ENCODE results near the gene GLUL. TPM values are rescaled to one million over a fixed set of nuclear protein-coding genes. Genes with fewer than 3 reads are reported as not detected.

Gene GLUL
- total RNA-seq, 3 donors from 2014 or later: 1,940 to 10,612 (median 2,824) TPM

- no peaks in the 10 kb centered on the region for H3K36me3 ChIP-seq
- intact Hi-C loops (cut with DNase I; ENCODE audit: low total_unique reads): no loop called here
- no peak for DNase-seq (ENCODE audit: low spot score in 2 of 2)
- no peak overlapping the region for H3K27ac ChIP-seq
- H3K27me3 ChIP-seq: no peaks in the 10 kb centered on the region
- TF ChIP-seq, protein P1, sequence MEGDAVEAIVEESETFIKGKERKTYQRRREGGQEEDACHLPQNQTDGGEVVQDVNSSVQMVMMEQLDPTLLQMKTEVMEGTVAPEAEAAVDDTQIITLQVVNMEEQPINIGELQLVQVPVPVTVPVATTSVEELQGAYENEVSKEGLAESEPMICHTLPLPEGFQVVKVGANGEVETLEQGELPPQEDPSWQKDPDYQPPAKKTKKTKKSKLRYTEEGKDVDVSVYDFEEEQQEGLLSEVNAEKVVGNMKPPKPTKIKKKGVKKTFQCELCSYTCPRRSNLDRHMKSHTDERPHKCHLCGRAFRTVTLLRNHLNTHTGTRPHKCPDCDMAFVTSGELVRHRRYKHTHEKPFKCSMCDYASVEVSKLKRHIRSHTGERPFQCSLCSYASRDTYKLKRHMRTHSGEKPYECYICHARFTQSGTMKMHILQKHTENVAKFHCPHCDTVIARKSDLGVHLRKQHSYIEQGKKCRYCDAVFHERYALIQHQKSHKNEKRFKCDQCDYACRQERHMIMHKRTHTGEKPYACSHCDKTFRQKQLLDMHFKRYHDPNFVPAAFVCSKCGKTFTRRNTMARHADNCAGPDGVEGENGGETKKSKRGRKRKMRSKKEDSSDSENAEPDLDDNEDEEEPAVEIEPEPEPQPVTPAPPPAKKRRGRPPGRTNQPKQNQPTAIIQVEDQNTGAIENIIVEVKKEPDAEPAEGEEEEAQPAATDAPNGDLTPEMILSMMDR (IDR thresholded peaks at IDR 0.05): no peak
- TF ChIP-seq POLR2AphosphoS5 (IDR thresholded peaks at IDR 0.05) (no peak), POLR2A (IDR thresholded peaks at IDR 0.05) (no peak)
- no peaks in the 10 kb centered on the region for H3K9me3 ChIP-seq
- H3K4me1 ChIP-seq: no peaks in the 10 kb centered on the region
- no peak overlapping the region for H3K4me3 ChIP-seq
Observed at GRCh38 chr1:182351790-182352364, 39.7 kb downstream of the GLUL start.

- no peaks in the 10 kb centered on the region for H3K4me1 ChIP-seq
- intact Hi-C loops (cut with DNase I; ENCODE audit: low total_unique reads): no loop called here
- no peak overlapping the region for H3K27ac ChIP-seq
Observed at GRCh38 chr1:182350839-182351238, 40.8 kb downstream of the GLUL start.

GRCh38 chr1:182348961-182349747, 42.4 kb downstream of the GLUL start:
- no peak for TF ChIP-seq POLR2A (IDR thresholded peaks at IDR 0.05)
- TF ChIP-seq POLR2AphosphoS5 (IDR thresholded peaks at IDR 0.05): peak in 1 of 3 donors; percentile 11
- H3K27me3 ChIP-seq: no peaks in the 10 kb centered on the region
- no peak overlapping the region for H3K4me3 ChIP-seq
- intact Hi-C loops (cut with DNase I; ENCODE audit: low total_unique reads): no loop called here
- no peaks in the 10 kb centered on the region for H3K9me3 ChIP-seq
- no peaks in the 10 kb centered on the region for H3K4me1 ChIP-seq
- no peaks in the 10 kb centered on the region for H3K36me3 ChIP-seq
- no peak for DNase-seq (ENCODE audit: low spot score in 2 of 2)
- no peak overlapping the region for H3K27ac ChIP-seq

More at GRCh38 chr1:182350839-182351238, 40.8 kb downstream of the GLUL start:
- no peak overlapping the region for H3K4me3 ChIP-seq
- TF ChIP-seq POLR2AphosphoS5 (IDR thresholded peaks at IDR 0.05) (peak in 2 of 3 donors; percentile 29 to 55), POLR2A (IDR thresholded peaks at IDR 0.05) (no peak)
- TF ChIP-seq, protein P1 (IDR thresholded peaks at IDR 0.05): no peak
- no peaks in the 10 kb centered on the region for H3K27me3 ChIP-seq
- no peaks in the 10 kb centered on the region for H3K9me3 ChIP-seq
- no peaks in the 10 kb centered on the region for H3K36me3 ChIP-seq
- DNase-seq (ENCODE audit: low spot score in 2 of 2): no peak

- TF ChIP-seq, protein P1 (IDR thresholded peaks at IDR 0.05): no peak
- no peak overlapping the region for H3K4me3 ChIP-seq
- no peak for DNase-seq (ENCODE audit: low spot score in 2 of 2)
- no peaks in the 10 kb centered on the region for H3K9me3 ChIP-seq
- H3K36me3 ChIP-seq: no peaks in the 10 kb centered on the region
- H3K27me3 ChIP-seq: no peaks in the 10 kb centered on the region
- H3K27ac ChIP-seq: no peak overlapping the region
- intact Hi-C loops (cut with DNase I; ENCODE audit: low total_unique reads): no loop called here
- no peaks in the 10 kb centered on the region for H3K4me1 ChIP-seq
Observed at GRCh38 chr1:182347019-182347418, 44.6 kb downstream of the GLUL start.

GRCh38 chr1:182340233-182341058, 51.1 kb downstream of the GLUL start:
- no peaks in the 10 kb centered on the region for H3K9me3 ChIP-seq

More at GRCh38 chr1:182340233-182341058, 51.1 kb downstream of the GLUL start:
- DNase-seq (ENCODE audit: low spot score in 2 of 2): peak; percentile 27 to 60
- TF ChIP-seq POLR2A (IDR thresholded peaks at IDR 0.05) (no peak), POLR2AphosphoS5 (IDR thresholded peaks at IDR 0.05) (peak in 2 of 3 donors; percentile 43 to 67)
- TF ChIP-seq, protein P1 (IDR thresholded peaks at IDR 0.05): no peak
- H3K27me3 ChIP-seq: no peaks in the 10 kb centered on the region
- intact Hi-C loops (cut with DNase I; ENCODE audit: low total_unique reads): no loop called here
- peak overlapping the region; percentile 85 to 89 for H3K27ac ChIP-seq
- peaks cover 0 to 4% of the 10 kb centered on the region in 2 donors for H3K4me1 ChIP-seq
- peak overlapping the region in 1 of 3 donors; percentile 6 for H3K4me3 ChIP-seq
- H3K36me3 ChIP-seq: no peaks in the 10 kb centered on the region

All from breast epithelium (tissue), 4 donors.